ENCODE measurements around the gene PIGQ.

- TF ChIP-seq CTCF (IDR thresholded peaks at IDR 0.05) = no peak
- no peak for TF ChIP-seq EP300 (IDR thresholded peaks at IDR 0.05)
Observed at GRCh38 chr16:576197-576822, 6.5 kb downstream of the PIGQ start.
